ENCODE measurements around the gene C9orf85.
"Not testable (repeated sequence)": the region's sequence is repeated elsewhere in the genome, so short reads cannot be mapped to it uniquely, and the experiment has no call there.

C9orf85 gene

GRCh38 chr9:71944754-71945375 is 33.4 kb downstream of the C9orf85 start:
- Histone ChIP-seq H3K27ac (no peak overlapping the region), H3K4me3 (ENCODE audit: low read depth, low read length) (no peak overlapping the region), H3K36me3 (replicated peaks) (no peaks in the 10 kb centered on the region), H3K27me3 (replicated peaks) (no peaks in the 10 kb centered on the region)
- DNase-seq: no peak
- TF ChIP-seq, protein P1, sequence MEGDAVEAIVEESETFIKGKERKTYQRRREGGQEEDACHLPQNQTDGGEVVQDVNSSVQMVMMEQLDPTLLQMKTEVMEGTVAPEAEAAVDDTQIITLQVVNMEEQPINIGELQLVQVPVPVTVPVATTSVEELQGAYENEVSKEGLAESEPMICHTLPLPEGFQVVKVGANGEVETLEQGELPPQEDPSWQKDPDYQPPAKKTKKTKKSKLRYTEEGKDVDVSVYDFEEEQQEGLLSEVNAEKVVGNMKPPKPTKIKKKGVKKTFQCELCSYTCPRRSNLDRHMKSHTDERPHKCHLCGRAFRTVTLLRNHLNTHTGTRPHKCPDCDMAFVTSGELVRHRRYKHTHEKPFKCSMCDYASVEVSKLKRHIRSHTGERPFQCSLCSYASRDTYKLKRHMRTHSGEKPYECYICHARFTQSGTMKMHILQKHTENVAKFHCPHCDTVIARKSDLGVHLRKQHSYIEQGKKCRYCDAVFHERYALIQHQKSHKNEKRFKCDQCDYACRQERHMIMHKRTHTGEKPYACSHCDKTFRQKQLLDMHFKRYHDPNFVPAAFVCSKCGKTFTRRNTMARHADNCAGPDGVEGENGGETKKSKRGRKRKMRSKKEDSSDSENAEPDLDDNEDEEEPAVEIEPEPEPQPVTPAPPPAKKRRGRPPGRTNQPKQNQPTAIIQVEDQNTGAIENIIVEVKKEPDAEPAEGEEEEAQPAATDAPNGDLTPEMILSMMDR (IDR thresholded peaks at IDR 0.05; ENCODE audit: low read depth, low read length, missing control alignments): no peak
- in situ Hi-C loops (cut with HindIII; ENCODE audit: low pct_ligation_motif_present, low sequenced_read_pairs): no loop called here

DNA sequence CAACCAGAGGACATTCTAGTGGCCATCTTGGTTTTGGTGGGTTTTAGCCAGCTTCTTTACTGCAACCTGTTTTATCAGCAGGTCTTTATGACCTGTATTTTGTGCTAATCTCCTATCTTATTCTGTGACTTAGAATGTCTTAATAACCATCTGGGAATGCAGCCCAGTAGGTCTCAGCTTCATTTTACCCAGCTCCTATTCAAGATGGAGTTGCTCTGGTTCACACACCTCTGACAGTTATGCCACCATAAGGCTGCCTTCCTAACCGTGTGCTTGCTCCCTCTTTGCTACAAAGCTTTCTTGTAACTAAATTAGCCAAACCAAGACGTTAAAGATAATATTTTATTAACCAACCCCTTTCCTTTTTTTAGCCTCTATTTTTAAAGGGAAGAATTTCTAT is 43.2 kb downstream of the C9orf85 start:
- H3K36me3 ChIP-seq (replicated peaks); in situ Hi-C loops (cut with HindIII; ENCODE audit: low pct_ligation_motif_present, low sequenced_read_pairs); H3K4me3 ChIP-seq (ENCODE audit: low read depth, low read length); DNase-seq; H3K27me3 ChIP-seq (replicated peaks); H3K27ac ChIP-seq: not testable (repeated sequence)

- DNase-seq: no peak
- H3K36me3 ChIP-seq (replicated peaks): no peaks in the 10 kb centered on the region
- TF ChIP-seq, protein P1 (IDR thresholded peaks at IDR 0.05; ENCODE audit: low read depth, low read length, missing control alignments): no peak
- H3K27ac ChIP-seq: no peak overlapping the region
- H3K4me3 ChIP-seq (ENCODE audit: low read depth, low read length): no peak overlapping the region
- H3K27me3 ChIP-seq (replicated peaks): no peaks in the 10 kb centered on the region
- in situ Hi-C loops (cut with HindIII; ENCODE audit: low pct_ligation_motif_present, low sequenced_read_pairs): no loop called here
Measured at GRCh38 chr9:71955300-71955915, 44.0 kb downstream of the C9orf85 start.

GRCh38 chr9:71962328-71962727 is 50.9 kb downstream of the C9orf85 start:
- H3K27me3 ChIP-seq (replicated peaks): no peaks in the 10 kb centered on the region
- TF ChIP-seq, protein P1 (IDR thresholded peaks at IDR 0.05; ENCODE audit: low read depth, low read length, missing control alignments): no peak
- in situ Hi-C loops (cut with HindIII; ENCODE audit: low pct_ligation_motif_present, low sequenced_read_pairs): no loop called here
- H3K36me3 ChIP-seq (replicated peaks): peaks cover 4% of the 10 kb centered on the region
- H3K27ac ChIP-seq: no peak overlapping the region
- H3K4me3 ChIP-seq (ENCODE audit: low read depth, low read length): no peak overlapping the region
- DNase-seq: no peak

DNA sequence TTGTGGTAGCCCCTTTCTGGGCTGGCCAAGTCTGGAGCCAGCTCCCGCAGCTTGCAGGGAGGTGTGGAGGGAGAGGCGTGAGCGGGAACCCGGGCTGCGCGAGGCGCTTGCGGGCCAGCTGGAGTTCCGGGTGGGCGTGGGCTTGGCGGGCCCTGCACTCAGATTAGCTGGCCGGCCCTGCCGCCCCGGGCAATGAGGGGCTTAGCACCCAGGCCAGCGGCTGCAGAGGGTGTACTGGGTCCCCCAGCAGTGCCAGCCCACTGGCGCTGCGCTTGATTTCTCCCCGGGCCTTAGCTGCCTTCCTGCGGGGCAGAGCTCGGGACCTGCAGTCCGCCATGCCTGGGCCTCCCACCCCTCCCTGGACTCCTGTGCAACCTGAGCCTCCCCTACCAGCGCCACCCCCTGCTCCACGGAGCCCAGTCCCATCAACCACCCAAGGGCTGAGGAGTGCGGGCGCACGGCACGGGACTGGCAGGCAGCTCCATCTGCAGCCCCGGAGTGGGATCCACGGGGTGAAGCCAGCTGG is 52.1 kb downstream of the C9orf85 start:
- H3K27ac ChIP-seq; H3K4me3 ChIP-seq (ENCODE audit: low read depth, low read length); DNase-seq; H3K36me3 ChIP-seq (replicated peaks); in situ Hi-C loops (cut with HindIII; ENCODE audit: low pct_ligation_motif_present, low sequenced_read_pairs); H3K27me3 ChIP-seq (replicated peaks): not testable (repeated sequence)

DNA sequence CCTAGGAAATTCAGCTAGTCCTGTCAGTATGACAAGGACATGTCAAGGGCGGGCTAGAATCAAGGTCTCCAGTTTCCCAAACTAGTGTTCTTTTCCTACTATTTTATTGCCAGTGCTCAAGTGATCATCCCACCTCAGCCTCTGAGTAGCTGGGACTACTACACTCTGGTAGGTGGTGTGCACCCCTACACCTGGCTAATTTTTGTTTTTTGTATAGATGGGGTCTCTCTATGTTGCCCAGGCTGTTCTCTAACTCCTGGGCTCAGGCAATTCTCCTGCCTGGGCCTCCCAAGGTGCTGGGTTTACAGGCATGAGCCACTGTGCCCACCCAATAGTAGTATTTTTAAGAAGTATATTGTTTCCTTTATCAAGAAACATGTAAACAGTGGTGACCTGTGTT is 54.0 kb downstream of the C9orf85 start:
- H3K27ac ChIP-seq: no peak overlapping the region
- TF ChIP-seq, protein P1 (IDR thresholded peaks at IDR 0.05; ENCODE audit: low read depth, low read length, missing control alignments): no peak
- no peak overlapping the region for H3K4me3 ChIP-seq (ENCODE audit: low read depth, low read length)
- in situ Hi-C loops (cut with HindIII; ENCODE audit: low pct_ligation_motif_present, low sequenced_read_pairs): no loop called here
- H3K36me3 ChIP-seq (replicated peaks): peaks cover 4% of the 10 kb centered on the region
- no peak for DNase-seq
- H3K27me3 ChIP-seq (replicated peaks): no peaks in the 10 kb centered on the region

GRCh38 chr9:71966601-71967000 is 55.2 kb downstream of the C9orf85 start:
- TF ChIP-seq, protein P1 (IDR thresholded peaks at IDR 0.05; ENCODE audit: low read depth, low read length, missing control alignments): no peak
- in situ Hi-C loops (cut with HindIII; ENCODE audit: low pct_ligation_motif_present, low sequenced_read_pairs): no loop called here
- H3K4me3 ChIP-seq (ENCODE audit: low read depth, low read length): no peak overlapping the region
- no peak for DNase-seq
- no peak overlapping the region for H3K27ac ChIP-seq
- peaks cover 4% of the 10 kb centered on the region for H3K36me3 ChIP-seq (replicated peaks)
- H3K27me3 ChIP-seq (replicated peaks): no peaks in the 10 kb centered on the region

Data from brain microvascular endothelial cell (primary cell).